Panc1 (cell line): ENCODE measurements around the gene CDRT4. TPM values are rescaled to one million over a fixed set of nuclear protein-coding genes. Genes with fewer than 3 reads are reported as not detected.

Source experiments
- ATAC-seq: fragments of 200-7000 bp; cut with Tn5 transposase; 2 replicates; pipeline ENCODE4 v1.9.1; 2020; ENCODE audit warnings: mild to moderate bottlenecking, moderate library complexity
- BruUV-seq: library from RNA; stranded (reverse); fragments of 400-500 nt; replicated peaks from 2 replicates; lab custom pipeline; 2021; lab: Mats Ljungman, UMichigan
- CTCF ChIA-PET: fragments of 300-600 bp; sonication (Branson Sonifier 250); formaldehyde crosslinking; loops from one replicate; lab custom pipeline; 2022; ENCODE audit warnings: antibody characterized with exemption; lab: Charles Lee
- POLR2A ChIA-PET: fragments of 300-600 bp; sonication (Branson Sonifier 250); formaldehyde crosslinking; loops from one replicate; lab custom pipeline; 2022; ENCODE audit warnings: antibody characterized with exemption; lab: Charles Lee
- DNase-seq: peaks from one replicate; pipeline ENCODE4 v3.0.0-alpha.2; 2010; ENCODE audit warnings: low read depth, low spot score
- H3K27ac ChIP-seq: 2 replicates; pipeline ENCODE4 v1.5.1; 2011; ENCODE audit warnings: mild to moderate bottlenecking, low read length, inconsistent platforms
- H3K27me3 ChIP-seq: fragments of 200-500 bp; sonication (Bioruptor generic); 2 replicates; pipeline ENCODE4 v1.6.0; 2014; ENCODE audit warnings: low read length, inconsistent platforms; ENCODE audit not compliant: control insufficient read depth, insufficient read depth
- H3K36me3 ChIP-seq: fragments of 200-500 bp; sonication (Bioruptor generic); 2 replicates; pipeline ENCODE4 v1.5.1; 2014; ENCODE audit warnings: inconsistent platforms, mild to moderate bottlenecking, low read length, moderate library complexity; ENCODE audit not compliant: control insufficient read depth, insufficient read depth
- H3K4me1 ChIP-seq: 2 replicates; pipeline ENCODE4 v1.5.1; 2011; ENCODE audit warnings: inconsistent platforms, mild to moderate bottlenecking, low read length, moderate library complexity; ENCODE audit not compliant: control insufficient read depth, insufficient read depth
- H3K4me3 ChIP-seq, 2 experiments: 2 replicates each; pipeline ENCODE4 v1.5.1; 2011 to 2012; ENCODE audit warnings: low read depth in 2 of 2, low read length in 2 of 2, mild to moderate bottlenecking in 2 of 2, inconsistent platforms in 1 of 2, moderate library complexity in 1 of 2
- H3K9me3 ChIP-seq: fragments of 200-500 bp; sonication (Bioruptor generic); 2 replicates; pipeline ENCODE4 v1.5.1; 2014; ENCODE audit warnings: low read depth, mild to moderate bottlenecking, inconsistent platforms, low read length, moderate library complexity; ENCODE audit not compliant: control insufficient read depth, insufficient read depth
- POLR2AphosphoS5 ChIP-seq: IDR thresholded peaks from 2 replicates; pipeline ENCODE4 v1.6.1; 2012; ENCODE audit warnings: mild to moderate bottlenecking, low read depth, low read length, moderate library complexity
- SIN3A ChIP-seq: IDR thresholded peaks from 2 replicates; pipeline ENCODE4 v1.6.1; 2012; ENCODE audit warnings: low read depth, mild to moderate bottlenecking, low read length, moderate library complexity, borderline replicate concordance; ENCODE audit not compliant: insufficient read depth
- TCF7L2 ChIP-seq: IDR thresholded peaks from 2 replicates; pipeline ENCODE4 v1.6.1; 2011; ENCODE audit warnings: mild to moderate bottlenecking, low read depth, low read length, inconsistent platforms
- in situ Hi-C: cut with HindIII; loops from 2 replicates; pipeline ENCODE4 v1.10.0; 2016; ENCODE audit warnings: low sequenced_read_pairs, low pct_unique_long_range_greater_than_20kb
- intact Hi-C: fragments of 100-400 bp; cut with micrococcal nuclease; formaldehyde crosslinking; loops from one replicate; pipeline ENCODE4 v1.10.0; 2022; ENCODE audit not compliant: unreplicated experiment
- total RNA-seq: library from RNA; stranded (reverse); gene quantifications from one replicate; pipeline ENCODE4 v1.2.1, GENCODE V29; 2021; ENCODE audit not compliant: unreplicated experiment
- TF ChIP-seq, protein P1 (sequence below), 2 experiments: IDR thresholded peaks; 2 replicates each; pipeline ENCODE4 v1.6.1; 2011 to 2012; ENCODE audit warnings: low read depth in 2 of 2, control low read depth in 1 of 2, low read length in 1 of 2, mild to moderate bottlenecking in 1 of 2, moderate library complexity in 1 of 2; ENCODE audit not compliant: insufficient read depth in 1 of 2
- TF ChIP-seq, protein P2 (sequence below): fragments of 450-650 bp; IDR thresholded peaks from 2 replicates; pipeline ENCODE4 v1.5.1; 2017; ENCODE audit warnings: mild to moderate bottlenecking

CDRT4 gene
- total RNA-seq, 1 experiment from 2014 or later = 2.8 TPM

DNA sequence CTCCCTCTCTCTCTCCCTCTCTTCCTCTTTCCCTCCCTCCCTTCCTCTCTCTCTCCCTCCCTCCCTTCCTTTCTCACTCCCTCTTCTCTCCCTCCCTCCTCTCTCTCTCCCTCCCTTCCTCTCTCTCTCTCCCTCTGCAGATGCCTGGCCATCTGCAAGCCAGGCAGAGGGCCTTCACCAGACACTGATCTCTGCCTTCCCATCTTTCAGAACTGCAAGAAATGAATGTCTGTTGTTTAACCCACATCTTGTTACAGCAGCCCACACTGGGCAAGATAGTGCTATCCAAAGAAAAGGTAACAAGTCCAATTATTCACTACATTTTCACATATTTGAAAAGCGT lies 26.2 kb upstream of the CDRT4 start:
- DNase-seq (no peak), ATAC-seq (no peak)
- Histone ChIP-seq H3K9me3 (no peaks in the 10 kb centered on the region), H3K4me1 (no peaks in the 10 kb centered on the region), H3K36me3 (no peaks in the 10 kb centered on the region), H3K4me3 (no peak overlapping the region), H3K27me3 (no peaks in the 10 kb centered on the region), H3K27ac (no peak overlapping the region)
- no TSS peak for BruUV-seq
- intact Hi-C loops = no loop called here
- no peak for TF ChIP-seq TCF7L2
- TF ChIP-seq POLR2AphosphoS5 = no peak
- TF ChIP-seq, protein P1, sequence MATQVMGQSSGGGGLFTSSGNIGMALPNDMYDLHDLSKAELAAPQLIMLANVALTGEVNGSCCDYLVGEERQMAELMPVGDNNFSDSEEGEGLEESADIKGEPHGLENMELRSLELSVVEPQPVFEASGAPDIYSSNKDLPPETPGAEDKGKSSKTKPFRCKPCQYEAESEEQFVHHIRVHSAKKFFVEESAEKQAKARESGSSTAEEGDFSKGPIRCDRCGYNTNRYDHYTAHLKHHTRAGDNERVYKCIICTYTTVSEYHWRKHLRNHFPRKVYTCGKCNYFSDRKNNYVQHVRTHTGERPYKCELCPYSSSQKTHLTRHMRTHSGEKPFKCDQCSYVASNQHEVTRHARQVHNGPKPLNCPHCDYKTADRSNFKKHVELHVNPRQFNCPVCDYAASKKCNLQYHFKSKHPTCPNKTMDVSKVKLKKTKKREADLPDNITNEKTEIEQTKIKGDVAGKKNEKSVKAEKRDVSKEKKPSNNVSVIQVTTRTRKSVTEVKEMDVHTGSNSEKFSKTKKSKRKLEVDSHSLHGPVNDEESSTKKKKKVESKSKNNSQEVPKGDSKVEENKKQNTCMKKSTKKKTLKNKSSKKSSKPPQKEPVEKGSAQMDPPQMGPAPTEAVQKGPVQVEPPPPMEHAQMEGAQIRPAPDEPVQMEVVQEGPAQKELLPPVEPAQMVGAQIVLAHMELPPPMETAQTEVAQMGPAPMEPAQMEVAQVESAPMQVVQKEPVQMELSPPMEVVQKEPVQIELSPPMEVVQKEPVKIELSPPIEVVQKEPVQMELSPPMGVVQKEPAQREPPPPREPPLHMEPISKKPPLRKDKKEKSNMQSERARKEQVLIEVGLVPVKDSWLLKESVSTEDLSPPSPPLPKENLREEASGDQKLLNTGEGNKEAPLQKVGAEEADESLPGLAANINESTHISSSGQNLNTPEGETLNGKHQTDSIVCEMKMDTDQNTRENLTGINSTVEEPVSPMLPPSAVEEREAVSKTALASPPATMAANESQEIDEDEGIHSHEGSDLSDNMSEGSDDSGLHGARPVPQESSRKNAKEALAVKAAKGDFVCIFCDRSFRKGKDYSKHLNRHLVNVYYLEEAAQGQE (IDR thresholded peaks at IDR 0.05; ENCODE audit: insufficient read depth in 1 of 2, low read depth in 2 of 2, low read length in 1 of 2) = no peak
- TF ChIP-seq, protein P2, sequence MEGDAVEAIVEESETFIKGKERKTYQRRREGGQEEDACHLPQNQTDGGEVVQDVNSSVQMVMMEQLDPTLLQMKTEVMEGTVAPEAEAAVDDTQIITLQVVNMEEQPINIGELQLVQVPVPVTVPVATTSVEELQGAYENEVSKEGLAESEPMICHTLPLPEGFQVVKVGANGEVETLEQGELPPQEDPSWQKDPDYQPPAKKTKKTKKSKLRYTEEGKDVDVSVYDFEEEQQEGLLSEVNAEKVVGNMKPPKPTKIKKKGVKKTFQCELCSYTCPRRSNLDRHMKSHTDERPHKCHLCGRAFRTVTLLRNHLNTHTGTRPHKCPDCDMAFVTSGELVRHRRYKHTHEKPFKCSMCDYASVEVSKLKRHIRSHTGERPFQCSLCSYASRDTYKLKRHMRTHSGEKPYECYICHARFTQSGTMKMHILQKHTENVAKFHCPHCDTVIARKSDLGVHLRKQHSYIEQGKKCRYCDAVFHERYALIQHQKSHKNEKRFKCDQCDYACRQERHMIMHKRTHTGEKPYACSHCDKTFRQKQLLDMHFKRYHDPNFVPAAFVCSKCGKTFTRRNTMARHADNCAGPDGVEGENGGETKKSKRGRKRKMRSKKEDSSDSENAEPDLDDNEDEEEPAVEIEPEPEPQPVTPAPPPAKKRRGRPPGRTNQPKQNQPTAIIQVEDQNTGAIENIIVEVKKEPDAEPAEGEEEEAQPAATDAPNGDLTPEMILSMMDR = no peak
- TF ChIP-seq SIN3A = no peak
- in situ Hi-C loops = no loop called here
- ChIA-PET POLR2A (interaction anchor here (0.5 kb wide), 1 partner anchor 677 kb away, joined by 4 read pairs; no protein-coding TSS in a partner anchor), CTCF (no interaction called here)

DNA sequence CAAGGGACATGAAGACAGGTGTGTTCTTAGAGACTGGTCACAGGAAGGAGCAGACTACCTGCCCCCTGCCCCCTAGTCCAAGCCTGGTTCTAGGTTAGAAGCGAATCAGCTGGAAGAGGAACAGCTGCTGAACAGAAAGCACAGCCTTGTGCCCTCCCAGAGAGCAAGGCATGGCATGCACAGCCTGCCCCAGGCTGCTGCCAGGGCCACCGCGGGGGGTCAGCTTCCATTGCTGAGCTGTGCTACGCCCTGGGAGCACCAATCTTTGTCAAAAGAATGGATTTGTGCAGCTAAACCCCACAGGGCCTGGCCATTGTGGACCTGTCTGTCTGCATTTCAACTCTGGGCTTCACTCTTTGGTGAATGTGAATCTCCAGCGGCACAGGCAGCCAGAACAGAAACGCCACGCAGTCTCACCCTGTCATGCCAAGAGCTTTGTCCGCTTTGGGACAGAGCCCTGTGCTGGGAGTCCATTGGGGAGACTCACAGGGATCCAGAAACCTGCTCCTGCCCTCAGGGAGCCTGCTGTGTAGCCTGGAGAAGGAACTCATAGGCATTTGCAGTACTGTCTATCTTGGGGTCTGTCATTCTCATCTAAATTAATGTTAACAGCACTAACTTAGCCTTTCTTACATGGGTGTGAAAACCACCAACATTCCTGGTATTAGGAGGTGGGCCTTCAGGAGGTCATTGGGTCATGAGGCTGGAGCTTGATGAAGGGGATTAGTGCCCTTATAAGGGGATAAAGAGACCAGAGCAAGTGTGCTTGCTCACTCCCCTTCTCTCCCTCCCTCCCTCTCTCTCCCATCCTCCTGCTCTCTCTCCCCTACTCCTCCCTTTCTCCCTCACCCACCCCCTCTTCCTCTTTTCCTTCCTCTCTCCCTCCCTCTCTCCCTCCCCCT lies 25.6 kb upstream of the CDRT4 start:
- no peaks in the 10 kb centered on the region for H3K36me3 ChIP-seq
- ChIA-PET POLR2A (no interaction called here), CTCF (no interaction called here)
- intact Hi-C loops (no loop called here), in situ Hi-C loops (no loop called here)
- H3K4me1 ChIP-seq = no peaks in the 10 kb centered on the region
- DNase-seq = no peak
- no peaks in the 10 kb centered on the region for H3K27me3 ChIP-seq
- H3K27ac ChIP-seq = no peak overlapping the region
- BruUV-seq = no TSS peak
- H3K4me3 ChIP-seq = no peak overlapping the region
- H3K9me3 ChIP-seq = no peaks in the 10 kb centered on the region
- no peak for ATAC-seq
- no peak for TF ChIP-seq TCF7L2
- TF ChIP-seq, protein P2 = no peak
- TF ChIP-seq, protein P1 (IDR thresholded peaks at IDR 0.05; ENCODE audit: insufficient read depth in 1 of 2, low read depth in 2 of 2, low read length in 1 of 2) = no peak
- TF ChIP-seq SIN3A = no peak
- TF ChIP-seq POLR2AphosphoS5 = no peak
